HG03354 (cell line): Measurements from ENCODE around the gene ABCC1.
"Not testable (repeated sequence)": the region's sequence is repeated elsewhere in the genome, so short reads cannot be mapped to it uniquely, and the experiment has no call there.

Source experiments
- ATAC-seq: cut with Tn5 transposase; IDR thresholded peaks from one replicate; pipeline ENCODE4 v1.9.1; 2021; ENCODE audit warnings: mild to moderate bottlenecking; ENCODE audit not compliant: unreplicated experiment, poor library complexity, severe bottlenecking

ABCC1 gene

GRCh38 chr16:15942931-15943690, 6.3 kb upstream of the ABCC1 start:
- no peak for ATAC-seq

- ATAC-seq: no peak
These were observed 3.0 kb upstream of the ABCC1 start for GRCh38 chr16:15946257-15947044.

GRCh38 chr16:15947983-15948509, 1.4 kb upstream of the ABCC1 start:
- no peak for ATAC-seq

- ATAC-seq: peak; percentile 44
These were observed 745 bp upstream of the ABCC1 start for GRCh38 chr16:15948532-15949209.

GRCh38 chr16:15950161-15950854, 892 bp downstream of the ABCC1 start:
- ATAC-seq: no peak

- ATAC-seq: no peak
These were observed 1.5 kb downstream of the ABCC1 start for GRCh38 chr16:15950869-15951268.

GRCh38 chr16:15951852-15952251, 2.4 kb downstream of the ABCC1 start:
- ATAC-seq: no peak

GRCh38 chr16:15952265-15952711, 2.9 kb downstream of the ABCC1 start:
- ATAC-seq: no peak

- ATAC-seq: no peak
These were observed 4.1 kb downstream of the ABCC1 start for GRCh38 chr16:15953477-15953876.

GRCh38 chr16:15953929-15954813, 4.8 kb downstream of the ABCC1 start:
- ATAC-seq: no peak

- no peak for ATAC-seq
These were observed 5.4 kb downstream of the ABCC1 start for GRCh38 chr16:15954814-15955151.

- ATAC-seq: no peak
These were observed 6.0 kb downstream of the ABCC1 start for GRCh38 chr16:15955425-15955824.

- not testable (repeated sequence) for ATAC-seq
These were observed 6.7 kb downstream of the ABCC1 start for GRCh38 chr16:15956106-15956505.

- ATAC-seq: no peak
These were observed 9.4 kb downstream of the ABCC1 start for GRCh38 chr16:15958703-15959348.

- ATAC-seq: no peak
These were observed 10.9 kb downstream of the ABCC1 start for GRCh38 chr16:15960124-15960971.

- no peak for ATAC-seq
These were observed 11.7 kb downstream of the ABCC1 start for GRCh38 chr16:15961060-15961511.

GRCh38 chr16:15961571-15962090, 12.2 kb downstream of the ABCC1 start:
- ATAC-seq: no peak
